CD4-positive, alpha-beta T cell (primary cell): Measurements from ENCODE around the gene PDE9A. TPM values are rescaled to one million over a fixed set of nuclear protein-coding genes. Genes with fewer than 3 reads are reported as not detected.

ENCODE experiments used
- ATAC-seq: fragments of 200-7000 bp; cut with Tn5 transposase; one replicate; pipeline ENCODE4 v1.10.0; 2022; ENCODE audit warnings: mild to moderate bottlenecking; ENCODE audit not compliant: poor library complexity
- CTCF ChIA-PET: fragments of 350-600 bp; sonication (Branson Sonifier 250); formaldehyde crosslinking; loops from one replicate; lab custom pipeline; 2021; ENCODE audit warnings: antibody characterized with exemption, inconsistent platforms; lab: Charles Lee
- POLR2A ChIA-PET: fragments of 350-600 bp; sonication (Branson Sonifier 250); formaldehyde crosslinking; loops from one replicate; lab custom pipeline; 2021; ENCODE audit warnings: antibody characterized with exemption, inconsistent platforms; lab: Charles Lee
- DNase-seq, 14 experiments: peaks; one replicate each; pipeline ENCODE4 v3.0.0-alpha.2; 2013 to 2020; ENCODE audit warnings: mixed read lengths in 2 of 14
- H3K27ac ChIP-seq, 2 donors: one replicate each; pipeline versions ENCODE4 v1.5.1 to v1.7.0; 2013; ENCODE audit warnings: low read length in 2 of 2, low read depth in 1 of 2, mild to moderate bottlenecking in 1 of 2
- H3K27me3 ChIP-seq, 2 experiments: 1 replicate in 1 of 2; 2 replicates in 1 of 2; pipeline versions ENCODE4 v1.6.1 to v1.7.0; 2013; ENCODE audit warnings: low read length in 2 of 2, control low read depth in 1 of 2, mild to moderate bottlenecking in 1 of 2, moderate library complexity in 1 of 2; ENCODE audit not compliant: insufficient read depth in 2 of 2, control insufficient read depth in 1 of 2
- H3K36me3 ChIP-seq: one replicate; pipeline ENCODE4 v1.6.1; 2013; ENCODE audit warnings: low read length, control low read depth; ENCODE audit not compliant: insufficient read depth
- H3K4me1 ChIP-seq: one replicate; pipeline ENCODE4 v1.6.1; 2013; ENCODE audit warnings: low read length, control low read depth; ENCODE audit not compliant: insufficient read depth
- H3K4me3 ChIP-seq: one replicate; pipeline ENCODE4 v1.5.1; 2013; ENCODE audit warnings: mild to moderate bottlenecking, low read length, moderate library complexity
- H3K9me3 ChIP-seq, 2 experiments: 1 replicate in 1 of 2; 2 replicates in 1 of 2; pipeline versions ENCODE4 v1.6.1 to v1.7.0; 2013; ENCODE audit warnings: low read length in 2 of 2, mild to moderate bottlenecking in 2 of 2, control low read depth in 1 of 2, moderate library complexity in 1 of 2; ENCODE audit not compliant: control insufficient read depth in 1 of 2, insufficient read depth in 1 of 2
- H3K27ac Mint-ChIP-seq: one replicate; pipeline ENCODE4 v1.8.0; 2020; ENCODE audit warnings: mixed read lengths
- H3K27me3 Mint-ChIP-seq: one replicate; pipeline ENCODE4 v1.8.0; 2021; ENCODE audit warnings: mixed read lengths
- H3K36me3 Mint-ChIP-seq: one replicate; pipeline ENCODE4 v1.8.0; 2021; ENCODE audit warnings: low read depth, mixed read lengths
- H3K4me1 Mint-ChIP-seq: one replicate; pipeline ENCODE4 v1.8.0; 2021; ENCODE audit warnings: low read depth, mixed read lengths
- H3K4me3 Mint-ChIP-seq: one replicate; pipeline ENCODE4 v1.8.0; 2020; ENCODE audit warnings: mild to moderate bottlenecking, mixed read lengths
- H3K9me3 Mint-ChIP-seq: one replicate; pipeline ENCODE4 v1.8.0; 2020; ENCODE audit warnings: mixed read lengths
- intact Hi-C, 2 experiments: fragments of 100-400 bp; cut with DNase I in 1 of 2; cut with micrococcal nuclease in 1 of 2; formaldehyde crosslinking; loops; one replicate each; pipeline versions ENCODE4 v1.15.1 to v1.9.0; 2023 to 2025; cut with DNase I, micrococcal nuclease
- total RNA-seq, 174 experiments: library from RNA in 2 of 174; stranded (reverse) in 2 of 174; gene quantifications; one replicate each; pipeline ENCODE4 v1.2.3 and lab custom pipeline; 2021 to 2026
- TF ChIP-seq, protein P1 (sequence below): fragments of 200-600 bp; IDR thresholded peaks from one replicate; pipeline ENCODE4 v1.8.0; 2022; ENCODE audit warnings: antibody characterized with exemption, mild to moderate bottlenecking

The PDE9A gene
- total RNA-seq, 2 experiments from 2014 or later = 12.6 to 13.2 TPM

DNA sequence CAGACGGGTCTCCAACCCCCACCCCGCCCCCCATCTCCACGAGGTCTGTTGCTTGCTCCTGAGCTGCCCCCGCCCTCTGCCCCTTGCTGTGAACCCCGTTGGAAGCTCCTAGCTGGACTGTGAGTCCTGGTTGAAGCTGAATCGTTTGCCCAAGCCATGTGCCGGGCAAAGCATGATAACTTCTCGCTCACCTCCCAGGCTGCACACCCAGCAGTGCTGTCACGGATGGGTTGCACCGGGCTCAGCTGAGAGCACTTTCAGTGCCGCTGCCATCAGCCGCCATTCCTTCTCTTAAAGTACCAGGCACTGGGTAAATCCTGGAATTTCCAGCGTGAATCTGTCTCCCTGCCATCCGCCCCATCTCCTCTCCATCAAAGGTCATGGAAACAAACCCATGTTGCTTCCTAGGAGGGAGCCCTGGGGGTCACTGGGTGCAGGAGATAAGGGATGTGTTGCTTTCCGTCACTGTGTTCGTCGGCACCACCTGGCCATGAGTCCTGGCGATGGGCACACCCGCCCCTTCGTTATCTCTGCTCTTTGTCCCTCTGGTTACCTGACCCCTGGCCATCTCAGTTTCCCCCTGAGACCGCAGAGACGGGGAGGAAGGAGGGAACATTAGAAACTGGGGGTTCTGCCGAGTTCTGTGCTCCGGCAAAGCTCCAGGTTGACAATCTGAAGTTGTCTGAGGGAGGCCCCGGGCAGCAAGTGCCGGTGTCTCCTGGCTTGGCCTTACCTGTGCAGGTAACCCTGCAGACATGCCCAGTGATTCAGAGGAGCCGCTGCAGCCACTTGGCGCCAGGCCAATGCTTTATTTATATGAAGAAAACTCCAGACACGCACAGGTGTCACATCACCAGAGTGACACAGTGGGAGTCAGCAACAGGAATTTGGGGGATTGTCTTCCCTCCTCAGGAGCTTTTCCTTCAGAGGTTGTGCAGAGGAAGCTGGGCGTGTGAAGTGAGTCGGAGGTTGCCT, 2.7 kb downstream of the PDE9A start:
- Histone ChIP-seq H3K27ac (no peak overlapping the region), H3K27me3 (peaks cover 0 to 9% of the 10 kb centered on the region in 2 experiments), H3K4me1 (peaks cover 24% of the 10 kb centered on the region), H3K9me3 (no peaks in the 10 kb centered on the region), H3K4me3 (no peak overlapping the region), H3K36me3 (no peaks in the 10 kb centered on the region)
- Mint-ChIP-seq H3K9me3 (no peaks in the 10 kb centered on the region), H3K27ac (peak overlapping the region; percentile 32), H3K36me3 (no peaks in the 10 kb centered on the region), H3K4me3 (peak overlapping the region; percentile 87), H3K4me1 (peaks cover 20% of the 10 kb centered on the region), H3K27me3 (no peaks in the 10 kb centered on the region)
- POLR2A ChIA-PET = interaction anchor here (0.6 to 2.2 kb wide), 3 partner anchors 82 to 142 kb away, joined by 3 to 15 read pairs (median 4); partner anchors contain the start of gene SLC37A1
- TF ChIP-seq, protein P1, sequence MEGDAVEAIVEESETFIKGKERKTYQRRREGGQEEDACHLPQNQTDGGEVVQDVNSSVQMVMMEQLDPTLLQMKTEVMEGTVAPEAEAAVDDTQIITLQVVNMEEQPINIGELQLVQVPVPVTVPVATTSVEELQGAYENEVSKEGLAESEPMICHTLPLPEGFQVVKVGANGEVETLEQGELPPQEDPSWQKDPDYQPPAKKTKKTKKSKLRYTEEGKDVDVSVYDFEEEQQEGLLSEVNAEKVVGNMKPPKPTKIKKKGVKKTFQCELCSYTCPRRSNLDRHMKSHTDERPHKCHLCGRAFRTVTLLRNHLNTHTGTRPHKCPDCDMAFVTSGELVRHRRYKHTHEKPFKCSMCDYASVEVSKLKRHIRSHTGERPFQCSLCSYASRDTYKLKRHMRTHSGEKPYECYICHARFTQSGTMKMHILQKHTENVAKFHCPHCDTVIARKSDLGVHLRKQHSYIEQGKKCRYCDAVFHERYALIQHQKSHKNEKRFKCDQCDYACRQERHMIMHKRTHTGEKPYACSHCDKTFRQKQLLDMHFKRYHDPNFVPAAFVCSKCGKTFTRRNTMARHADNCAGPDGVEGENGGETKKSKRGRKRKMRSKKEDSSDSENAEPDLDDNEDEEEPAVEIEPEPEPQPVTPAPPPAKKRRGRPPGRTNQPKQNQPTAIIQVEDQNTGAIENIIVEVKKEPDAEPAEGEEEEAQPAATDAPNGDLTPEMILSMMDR = no peak
- intact Hi-C loops = loop anchor here in 1 of 2 experiments (5.0 kb wide), 1 partner anchor 91 kb away; no protein-coding TSS in a partner anchor
- CTCF ChIA-PET = no interaction called here
- ATAC-seq (no peak), DNase-seq (no peak)

DNA sequence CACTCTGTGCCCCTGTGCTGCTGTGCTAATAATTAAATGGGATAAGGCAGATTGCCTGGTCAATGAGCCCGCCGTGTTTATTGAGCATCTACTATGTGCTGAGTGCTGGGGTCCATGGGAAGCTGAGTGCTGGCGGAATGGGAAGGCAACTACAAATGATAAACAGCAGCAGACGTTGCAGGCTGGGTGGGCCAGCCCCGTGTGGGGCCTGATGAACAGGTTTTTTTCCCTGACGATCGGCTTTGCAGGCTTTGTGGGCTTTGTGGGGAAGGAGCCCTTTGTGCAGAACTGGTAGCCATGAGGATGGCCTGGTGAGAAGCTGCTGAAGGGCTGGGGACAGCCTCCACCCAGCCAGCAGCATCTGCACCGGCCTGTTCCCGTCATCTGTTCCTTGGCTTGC, 3.5 kb downstream of the PDE9A start:
- CTCF ChIA-PET = no interaction called here
- peaks cover 0 to 9% of the 10 kb centered on the region in 2 experiments for H3K27me3 ChIP-seq
- Mint-ChIP-seq H3K27me3 (no peaks in the 10 kb centered on the region), H3K4me3 (no peak overlapping the region), H3K27ac (no peak overlapping the region), H3K4me1 (peaks cover 20% of the 10 kb centered on the region), H3K36me3 (no peaks in the 10 kb centered on the region), H3K9me3 (no peaks in the 10 kb centered on the region)
- no peak overlapping the region for H3K27ac ChIP-seq
- ATAC-seq = no peak
- DNase-seq = no peak
- intact Hi-C loops = loop anchor here in 1 of 2 experiments (5.0 kb wide), 1 partner anchor 90 kb away; no protein-coding TSS in a partner anchor
- peaks cover 24% of the 10 kb centered on the region for H3K4me1 ChIP-seq
- TF ChIP-seq, protein P1 = no peak
- no peaks in the 10 kb centered on the region for H3K9me3 ChIP-seq
- POLR2A ChIA-PET = no interaction called here
- no peaks in the 10 kb centered on the region for H3K36me3 ChIP-seq
- no peak overlapping the region for H3K4me3 ChIP-seq

DNA sequence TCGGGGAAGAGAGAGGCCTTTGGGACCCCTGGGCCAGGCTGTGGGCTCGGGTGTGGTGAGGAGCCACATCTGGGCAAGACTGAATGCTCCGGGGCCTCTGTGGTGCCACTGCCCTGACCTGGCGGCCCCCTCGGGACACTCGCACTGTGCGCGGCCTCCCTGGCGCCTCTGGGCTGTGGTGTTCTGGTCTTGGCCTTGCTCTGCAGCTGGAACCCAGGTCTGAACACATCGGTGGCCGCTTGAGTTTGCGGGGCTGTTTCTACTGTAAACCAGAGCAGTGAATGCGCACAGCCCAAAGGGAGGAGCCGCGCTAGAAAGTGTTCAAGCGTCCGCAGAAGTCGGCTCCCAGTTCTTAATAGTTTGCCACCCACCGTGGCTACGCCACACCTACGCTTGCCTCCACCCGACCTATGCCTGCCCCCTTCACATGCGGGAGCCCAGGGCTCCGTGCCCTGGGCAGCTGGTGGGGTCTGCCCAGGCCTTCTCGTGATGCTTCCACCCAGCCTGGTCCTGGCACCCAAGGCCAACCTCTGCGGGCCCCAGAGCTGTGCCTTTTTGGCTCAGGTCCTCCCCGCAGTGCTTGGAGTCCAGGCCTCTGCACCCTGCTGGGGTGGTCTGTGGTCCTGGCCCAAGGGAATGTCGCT, 4.4 kb downstream of the PDE9A start:
- Histone ChIP-seq H3K27ac (no peak overlapping the region), H3K4me3 (no peak overlapping the region), H3K9me3 (peaks cover 0 to 4% of the 10 kb centered on the region in 2 experiments), H3K27me3 (peaks cover 0 to 7% of the 10 kb centered on the region in 2 experiments), H3K4me1 (peaks cover 23% of the 10 kb centered on the region), H3K36me3 (no peaks in the 10 kb centered on the region)
- ChIA-PET POLR2A (interaction anchor here (1.6 kb wide), 1 partner anchor 89 kb away, joined by 3 read pairs; no protein-coding TSS in a partner anchor), CTCF (no interaction called here)
- H3K4me1 Mint-ChIP-seq = peaks cover 20% of the 10 kb centered on the region
- no peaks in the 10 kb centered on the region for H3K36me3 Mint-ChIP-seq
- TF ChIP-seq, protein P1 = no peak
- no peaks in the 10 kb centered on the region for H3K9me3 Mint-ChIP-seq
- no peak overlapping the region for H3K4me3 Mint-ChIP-seq
- intact Hi-C loops = loop anchor here in 1 of 2 experiments (5.0 kb wide), 1 partner anchor 90 kb away; no protein-coding TSS in a partner anchor
- H3K27me3 Mint-ChIP-seq = no peaks in the 10 kb centered on the region
- peak overlapping the region; percentile 66 for H3K27ac Mint-ChIP-seq
- ATAC-seq = no peak
- no peak for DNase-seq
